Hindlimb muscle (tissue), 1 donor: ENCODE results near the gene CST7. TPM values are rescaled to one million over a fixed set of nuclear protein-coding genes. Genes with fewer than 3 reads are reported as not detected.
"Not testable (repeated sequence)": the region's sequence is repeated elsewhere in the genome, so short reads cannot be mapped to it uniquely, and the experiment has no call there.

Experiments
- DNase-seq: peaks from one replicate; pipeline ENCODE4 v3.0.0-alpha.2; 2013
- polyA plus RNA-seq: library from polyadenylated mRNA; unstranded; fragments of 120-200 nt; gene quantifications from one replicate; pipeline ENCODE4 v1.2.1, GENCODE V29; 2013; ENCODE audit not compliant: insufficient read length

CST7 gene
- 0.63 TPM for polyA plus RNA-seq

DNA sequence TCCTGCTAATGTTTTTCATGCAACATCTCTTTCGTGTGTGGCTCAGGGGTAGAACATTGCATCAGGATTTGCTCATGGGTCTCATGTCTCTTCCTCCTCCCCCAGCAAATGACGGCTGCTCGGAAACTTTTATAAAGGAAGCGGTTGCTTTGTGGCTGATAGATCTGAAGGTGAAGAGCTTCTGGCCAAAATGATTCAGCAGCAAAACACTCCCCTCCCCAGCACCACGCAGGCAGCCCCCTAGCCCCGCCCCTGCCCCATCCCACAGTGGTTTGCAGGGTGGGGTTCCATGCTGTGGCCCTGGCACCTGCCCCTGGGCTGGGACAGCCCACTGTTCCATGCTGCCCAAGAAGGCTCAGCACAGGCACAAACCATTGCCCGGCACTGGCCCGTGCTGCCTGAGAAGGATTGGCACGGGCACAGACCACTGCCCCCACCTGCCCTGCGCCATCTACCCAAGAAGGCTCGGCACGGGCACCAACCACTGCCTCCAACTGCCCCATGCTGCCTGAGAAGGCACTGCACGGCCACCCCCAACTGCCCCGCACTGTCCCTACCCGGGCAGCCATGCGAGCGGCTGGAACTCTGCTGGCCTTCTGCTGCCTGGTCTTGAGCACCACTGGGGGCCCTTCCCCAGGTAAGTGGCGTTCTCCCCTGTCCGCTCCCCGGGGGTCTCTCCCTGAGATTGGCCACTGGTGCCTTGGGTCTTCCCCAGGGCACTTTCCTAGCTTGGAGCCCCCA, at the start of gene CST7:
TSS of gene CST7 (plus strand) at position 331 of the 741 bp plus-strand sequence. CDS start at position 568, 237 bp downstream.
- DNase-seq, result no peak

GRCh38 chr20:24906806-24907205, 42.3 kb upstream of the CST7 start:
- DNase-seq, result no peak

- no peak for DNase-seq
Measured at GRCh38 chr20:24908642-24909041, 40.4 kb upstream of the CST7 start.

- no peak for DNase-seq
Measured at GRCh38 chr20:24909086-24909780, 39.8 kb upstream of the CST7 start.

DNA sequence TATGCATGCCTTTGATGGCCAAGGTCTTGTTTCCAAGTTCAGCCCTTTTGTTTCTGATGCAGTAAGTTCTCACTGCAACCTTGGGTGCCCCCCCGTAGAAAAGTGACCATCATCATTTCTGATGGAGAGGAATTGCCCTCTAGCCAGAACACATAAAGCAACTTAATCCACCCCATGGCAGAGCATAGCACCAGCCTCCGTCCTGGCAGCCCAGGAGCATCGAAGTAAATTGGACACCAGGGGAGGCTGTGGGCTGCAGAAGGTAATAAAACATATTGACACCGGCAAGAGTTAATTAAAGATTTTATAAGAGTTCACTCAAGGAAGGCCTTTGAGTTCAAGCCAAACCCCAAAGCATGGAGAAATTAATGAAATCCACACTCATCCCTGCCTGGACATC, 39.2 kb upstream of the CST7 start:
- DNase-seq, result no peak

DNA sequence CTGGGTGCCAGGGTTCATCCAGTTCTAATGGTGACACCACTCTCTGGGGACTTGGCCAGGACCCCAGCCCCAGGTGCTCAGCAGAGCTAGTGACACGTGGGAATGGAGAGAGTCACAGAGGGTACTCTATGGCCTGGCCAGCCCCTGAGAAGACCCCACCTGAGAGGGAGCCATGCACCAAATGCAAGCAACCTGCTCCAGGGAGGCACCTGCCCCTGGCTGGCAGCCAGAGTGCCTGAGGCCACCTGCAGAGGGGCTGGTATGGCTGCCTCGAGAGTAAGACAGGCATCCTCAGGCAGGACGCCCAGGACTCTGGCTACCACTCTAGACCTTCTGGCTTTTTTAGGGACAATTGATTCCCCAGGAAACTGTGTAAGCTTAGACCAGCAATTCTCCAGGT, 38.6 kb upstream of the CST7 start:
- no peak for DNase-seq

- no peak for DNase-seq
Measured at GRCh38 chr20:24911461-24911860, 37.6 kb upstream of the CST7 start.

- DNase-seq, result no peak
Measured at GRCh38 chr20:24912397-24913075, 36.5 kb upstream of the CST7 start.

- DNase-seq, result no peak
Measured at GRCh38 chr20:24913076-24913628, 35.9 kb upstream of the CST7 start.

- DNase-seq, result no peak
Measured at GRCh38 chr20:24914388-24915241, 34.5 kb upstream of the CST7 start.

DNA sequence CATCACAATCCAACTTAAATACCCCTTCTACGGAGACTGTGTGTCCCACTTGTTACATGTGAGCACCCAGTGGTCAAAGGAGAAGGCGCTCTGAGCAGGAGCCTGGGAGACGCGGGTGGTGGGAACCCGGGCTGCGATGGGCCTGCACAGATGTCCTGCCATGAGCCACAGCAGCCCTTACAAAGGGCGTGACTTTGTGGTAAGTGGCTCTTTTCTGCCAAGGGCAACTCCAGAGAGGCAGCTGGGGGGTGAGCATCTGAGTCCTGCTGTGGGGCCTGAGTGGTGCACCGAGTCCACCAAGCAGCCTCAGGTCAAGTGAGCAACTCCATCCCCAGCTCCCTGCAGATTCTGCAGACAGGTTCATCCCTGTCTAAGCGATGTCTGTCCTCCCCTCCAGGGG, 33.6 kb upstream of the CST7 start:
- DNase-seq, result no peak

DNA sequence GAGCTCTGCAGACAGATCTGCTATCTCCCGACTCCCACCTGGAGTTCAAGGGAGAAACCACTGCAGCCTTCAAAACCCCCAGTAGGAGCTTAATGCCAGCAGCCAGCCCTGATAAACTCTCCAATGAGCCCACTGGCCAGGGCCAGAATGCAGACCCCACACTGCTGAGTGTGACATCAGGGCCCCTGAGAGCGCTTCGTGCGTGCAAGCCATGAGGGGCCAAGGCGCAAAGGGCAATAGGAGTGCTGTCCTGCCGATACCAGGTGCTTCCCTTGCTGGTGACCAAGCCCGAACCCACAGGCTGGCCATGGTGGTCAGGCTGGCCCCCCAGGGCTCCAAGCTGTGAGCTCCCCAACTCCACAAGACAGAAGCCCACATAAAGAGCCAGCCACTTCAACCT, 33.2 kb upstream of the CST7 start:
- DNase-seq, result no peak

GRCh38 chr20:24916412-24916811, 32.7 kb upstream of the CST7 start:
- DNase-seq, result no peak

- no peak for DNase-seq
Measured at GRCh38 chr20:24917056-24917455, 32.0 kb upstream of the CST7 start.

GRCh38 chr20:24917797-24918578, 31.1 kb upstream of the CST7 start:
- DNase-seq, result peak; percentile 80

DNA sequence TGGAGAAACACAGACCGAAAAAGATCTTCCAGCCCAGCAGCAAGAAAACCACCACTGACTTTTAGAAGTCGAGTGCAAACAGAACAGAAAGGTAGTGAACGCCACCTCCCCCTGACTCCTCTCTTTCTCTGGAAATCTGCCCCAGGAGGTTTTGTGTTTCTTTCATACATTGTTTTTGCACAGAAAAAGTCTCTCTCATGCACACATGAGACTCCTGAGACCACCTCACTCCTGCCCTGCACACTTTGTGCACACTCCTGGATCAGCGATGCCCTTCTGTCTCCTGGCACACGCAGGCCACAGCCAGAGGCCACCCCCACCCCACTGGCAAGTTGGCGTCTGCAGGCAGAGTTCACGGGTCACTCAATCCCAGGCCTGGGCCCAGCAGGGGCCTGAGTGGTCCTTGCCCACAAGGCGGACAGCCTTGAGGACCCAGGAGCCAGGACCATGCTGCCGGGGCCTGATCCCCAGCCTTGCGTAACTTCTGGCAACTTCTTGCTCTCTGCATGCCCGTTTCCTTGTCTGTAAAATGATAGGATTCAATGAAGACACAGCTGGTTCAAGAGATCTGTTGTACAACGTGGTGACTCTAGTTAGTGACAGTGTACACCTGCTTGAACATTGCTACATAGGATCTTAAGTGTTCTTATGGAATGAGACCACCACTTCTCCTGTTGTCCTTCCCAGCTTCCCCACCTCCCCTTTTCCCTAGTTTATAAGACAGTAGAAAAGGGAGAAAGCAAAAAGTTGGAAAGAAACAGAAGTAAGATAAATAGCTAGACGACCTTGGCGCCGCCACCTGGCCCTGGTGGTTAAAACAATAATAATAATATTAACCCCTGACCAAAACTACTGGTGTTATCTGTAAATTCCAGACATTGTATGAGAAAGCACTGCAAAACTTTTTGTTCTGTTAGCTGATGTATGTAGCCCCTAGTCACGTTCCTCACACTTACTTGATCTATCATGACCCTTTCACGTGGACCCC, 30.2 kb upstream of the CST7 start:
- no peak for DNase-seq

- DNase-seq, result not testable (repeated sequence)
Measured at GRCh38 chr20:24919665-24920064, 29.4 kb upstream of the CST7 start.

- not testable (repeated sequence) for DNase-seq
Measured at GRCh38 chr20:24920706-24921105, 28.4 kb upstream of the CST7 start.

DNA sequence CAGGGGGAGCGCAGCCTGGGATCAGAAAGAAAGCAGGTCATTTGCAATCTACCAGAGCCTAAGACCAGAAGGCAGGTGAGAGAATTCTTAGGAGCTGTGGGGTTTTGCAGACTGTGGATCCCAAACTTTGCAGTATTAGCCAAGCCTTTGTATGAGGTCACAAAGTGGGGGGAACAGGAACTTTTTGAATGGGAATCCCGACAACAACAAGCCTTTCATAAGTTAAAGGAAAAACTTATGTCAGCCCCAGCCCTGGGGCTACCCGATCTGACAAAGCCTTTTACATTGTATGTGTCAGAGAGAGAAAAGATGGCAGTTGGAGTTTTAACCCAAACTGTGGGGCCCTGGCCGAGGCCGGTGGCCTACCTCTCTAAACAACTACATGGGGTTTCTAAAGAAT, 19.8 kb upstream of the CST7 start:
- DNase-seq, result not testable (repeated sequence)
